ENCODE measurements around the gene ZNHIT3. TPM values are rescaled to one million over a fixed set of nuclear protein-coding genes. Genes with fewer than 3 reads are reported as not detected.

ZNHIT3 gene
- total and polyA plus RNA-seq, 9 donors = 27.7 to 63.5 (median 34.5) TPM

DNA sequence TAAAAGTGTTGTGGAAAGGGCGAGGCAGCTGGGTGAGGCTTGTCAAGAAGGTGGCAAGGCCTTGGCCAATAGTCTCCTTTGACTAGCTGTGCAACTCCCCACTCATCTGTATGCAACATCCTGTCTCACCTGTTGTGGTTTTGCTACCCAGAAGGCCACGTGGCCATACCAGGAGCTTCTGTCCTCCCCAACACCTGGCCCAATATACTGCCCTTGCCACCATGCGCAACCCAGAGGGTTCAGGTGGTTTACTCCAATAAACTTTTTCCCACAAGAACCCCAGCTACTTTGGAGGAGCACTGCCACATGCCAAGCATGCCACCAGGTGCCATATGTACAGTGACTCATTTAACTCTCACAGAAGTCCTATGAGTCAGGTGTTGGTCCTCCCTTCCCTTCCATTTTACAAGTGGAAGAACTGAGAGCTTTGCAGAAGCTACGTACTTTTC is 38.0 kb downstream of the ZNHIT3 start:
- 96 to 98% (median 97%) methylated on average over 4 of the region's 4 CpGs for WGBS, 3 donors
- Histone ChIP-seq H3K27me3 (no peaks in the 10 kb centered on the region), H3K9me3 (no peaks in the 10 kb centered on the region), H3K4me1 (ENCODE audit: insufficient read depth) (no peaks in the 10 kb centered on the region), H3K27ac (no peak overlapping the region), H3K36me3 (no peaks in the 10 kb centered on the region), H3K4me3 (no peak overlapping the region)
- DNase-seq = no peak
- TF ChIP-seq, protein P1, sequence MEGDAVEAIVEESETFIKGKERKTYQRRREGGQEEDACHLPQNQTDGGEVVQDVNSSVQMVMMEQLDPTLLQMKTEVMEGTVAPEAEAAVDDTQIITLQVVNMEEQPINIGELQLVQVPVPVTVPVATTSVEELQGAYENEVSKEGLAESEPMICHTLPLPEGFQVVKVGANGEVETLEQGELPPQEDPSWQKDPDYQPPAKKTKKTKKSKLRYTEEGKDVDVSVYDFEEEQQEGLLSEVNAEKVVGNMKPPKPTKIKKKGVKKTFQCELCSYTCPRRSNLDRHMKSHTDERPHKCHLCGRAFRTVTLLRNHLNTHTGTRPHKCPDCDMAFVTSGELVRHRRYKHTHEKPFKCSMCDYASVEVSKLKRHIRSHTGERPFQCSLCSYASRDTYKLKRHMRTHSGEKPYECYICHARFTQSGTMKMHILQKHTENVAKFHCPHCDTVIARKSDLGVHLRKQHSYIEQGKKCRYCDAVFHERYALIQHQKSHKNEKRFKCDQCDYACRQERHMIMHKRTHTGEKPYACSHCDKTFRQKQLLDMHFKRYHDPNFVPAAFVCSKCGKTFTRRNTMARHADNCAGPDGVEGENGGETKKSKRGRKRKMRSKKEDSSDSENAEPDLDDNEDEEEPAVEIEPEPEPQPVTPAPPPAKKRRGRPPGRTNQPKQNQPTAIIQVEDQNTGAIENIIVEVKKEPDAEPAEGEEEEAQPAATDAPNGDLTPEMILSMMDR (IDR thresholded peaks at IDR 0.05) = no peak
- no peak for TF ChIP-seq EP300 (IDR thresholded peaks at IDR 0.05)
- TF ChIP-seq POLR2A (IDR thresholded peaks at IDR 0.05) = no peak
- intact Hi-C loops (cut with DNase I) = no loop called here

DNA sequence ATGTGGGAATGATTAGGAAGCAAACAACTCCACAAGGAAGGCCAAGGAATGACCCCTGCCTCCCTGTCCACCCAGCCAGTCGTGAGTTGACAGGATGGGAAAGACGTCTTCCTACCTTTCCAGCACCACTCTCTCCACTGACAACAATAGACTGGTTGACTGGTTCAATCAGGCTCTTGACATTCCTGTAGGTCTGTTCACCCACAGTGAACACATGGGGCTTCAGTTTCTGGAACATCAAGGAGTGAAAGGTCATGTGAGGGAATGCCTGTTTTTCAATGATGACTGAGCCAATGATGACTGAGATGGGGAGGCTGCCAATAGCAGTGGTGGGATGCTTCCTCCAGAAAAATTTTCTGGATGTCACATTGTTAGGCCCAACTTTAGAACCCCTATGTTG is 38.6 kb downstream of the ZNHIT3 start:
- Histone ChIP-seq H3K36me3 (no peaks in the 10 kb centered on the region), H3K4me1 (ENCODE audit: insufficient read depth) (no peaks in the 10 kb centered on the region), H3K9me3 (no peaks in the 10 kb centered on the region), H3K27me3 (no peaks in the 10 kb centered on the region), H3K27ac (no peak overlapping the region), H3K4me3 (no peak overlapping the region)
- DNase-seq = peak in 1 of 5 donors; percentile 13
- WGBS, 3 donors = 77 to 92% (median 80%) methylated on average over 2 of the region's 2 CpGs
- TF ChIP-seq EP300 (IDR thresholded peaks at IDR 0.05) (no peak), POLR2A (IDR thresholded peaks at IDR 0.05) (no peak)
- TF ChIP-seq, protein P1 (IDR thresholded peaks at IDR 0.05) = no peak
- intact Hi-C loops (cut with DNase I) = no loop called here

DNA sequence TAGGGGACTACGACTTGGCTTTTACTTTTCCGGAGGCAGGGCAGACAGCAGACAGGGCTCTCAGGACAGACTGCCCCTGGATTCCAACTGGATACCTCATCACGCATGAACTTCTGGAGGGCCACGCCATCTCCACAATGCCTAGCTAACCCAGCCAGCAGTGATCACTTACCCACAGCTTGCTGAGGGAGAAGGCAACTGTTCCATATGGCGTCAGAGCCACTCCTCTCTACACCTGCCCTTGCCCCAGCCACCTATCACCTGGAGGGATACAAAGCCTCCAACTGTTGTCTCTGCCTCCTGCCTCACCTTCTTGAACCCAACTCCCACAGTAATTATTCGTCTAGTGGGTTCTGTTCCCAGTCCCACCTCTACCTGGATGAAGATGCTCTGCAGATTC is 39.4 kb downstream of the ZNHIT3 start:
- TF ChIP-seq, protein P1 (IDR thresholded peaks at IDR 0.05) = no peak
- TF ChIP-seq POLR2A (IDR thresholded peaks at IDR 0.05) (no peak), EP300 (IDR thresholded peaks at IDR 0.05) (no peak)
- no peaks in the 10 kb centered on the region for H3K27me3 ChIP-seq
- DNase-seq = no peak
- H3K36me3 ChIP-seq = no peaks in the 10 kb centered on the region
- no peak overlapping the region for H3K27ac ChIP-seq
- no peak overlapping the region for H3K4me3 ChIP-seq
- H3K9me3 ChIP-seq = no peaks in the 10 kb centered on the region
- no peaks in the 10 kb centered on the region for H3K4me1 ChIP-seq (ENCODE audit: insufficient read depth)
- intact Hi-C loops (cut with DNase I) = no loop called here
- 91 to 94% (median 93%) methylated on average over 6 of the region's 6 CpGs for WGBS, 3 donors

DNA sequence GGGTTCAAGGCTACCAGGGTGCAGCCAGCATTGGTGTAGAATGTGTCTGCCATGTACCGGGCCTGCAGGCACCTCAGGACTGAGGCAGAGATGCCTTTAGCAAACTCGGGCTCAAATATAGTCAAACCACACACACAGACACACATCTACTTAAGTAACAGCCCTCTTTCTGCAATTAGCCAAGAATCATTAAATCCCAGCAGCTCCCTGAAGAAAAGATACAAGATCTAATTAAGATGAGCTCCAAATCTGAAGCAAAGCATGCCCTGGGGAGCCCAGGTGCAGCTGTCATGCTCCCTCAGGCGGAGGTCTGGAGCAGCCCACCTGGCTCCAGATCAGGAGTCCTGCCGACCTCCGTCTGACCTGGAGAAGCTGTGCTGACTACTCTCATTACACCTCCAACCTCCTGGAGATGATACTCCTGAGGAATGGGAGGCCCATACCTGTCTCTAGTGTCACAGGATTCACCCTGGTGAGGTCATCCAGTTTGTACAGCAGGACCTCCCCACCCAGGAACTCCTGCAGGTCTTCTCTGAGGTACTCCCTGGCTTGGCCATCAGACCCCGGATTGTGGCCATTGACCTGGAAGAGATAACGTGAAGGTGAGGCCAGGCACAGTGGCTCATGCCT is 41.3 kb downstream of the ZNHIT3 start:
- intact Hi-C loops (cut with DNase I) = no loop called here
- no peaks in the 10 kb centered on the region for H3K36me3 ChIP-seq

More for the DNA sequence above, 41.3 kb downstream of the ZNHIT3 start:
- WGBS, 3 donors = 90 to 95% (median 94%) methylated on average over 7 of the region's 7 CpGs
- TF ChIP-seq POLR2A (IDR thresholded peaks at IDR 0.05) (no peak), EP300 (IDR thresholded peaks at IDR 0.05) (no peak)
- TF ChIP-seq, protein P1 (IDR thresholded peaks at IDR 0.05) = no peak
- H3K4me3 ChIP-seq = no peak overlapping the region
- no peaks in the 10 kb centered on the region for H3K4me1 ChIP-seq (ENCODE audit: insufficient read depth)
- no peaks in the 10 kb centered on the region for H3K9me3 ChIP-seq
- DNase-seq = peak in 1 of 5 donors; percentile 12
- no peak overlapping the region for H3K27ac ChIP-seq
- H3K27me3 ChIP-seq = no peaks in the 10 kb centered on the region
